Left lobe of liver (tissue), 2 donors: ENCODE results near the gene ARNT2. TPM values are rescaled to one million over a fixed set of nuclear protein-coding genes. Genes with fewer than 3 reads are reported as not detected.
"Not testable (repeated sequence)": the region's sequence is repeated elsewhere in the genome, so short reads cannot be mapped to it uniquely, and the experiment has no call there.

Source experiments
- ATAC-seq: fragments of 200-7000 bp; cut with Tn5 transposase; one replicate; pipeline ENCODE4 v1.9.1; 2020; ENCODE audit warnings: mild to moderate bottlenecking, moderate library complexity
- DNase-seq: peaks from one replicate; pipeline ENCODE4 v3.0.0-alpha.2; 2020; ENCODE audit warnings: low spot score
- total RNA-seq: library from RNA; stranded (reverse); gene quantifications from one replicate; pipeline ENCODE4 v1.2.1, GENCODE V29; 2021
- donor health status: DM: no; HTN: no; CAD: no; lungs with moderate emphysema.
- donor health status: DM: no; HTN: yes; CAD: no.

The ARNT2 gene
- total RNA-seq, 1 donor from 2014 or later, result 0.45 TPM

DNA sequence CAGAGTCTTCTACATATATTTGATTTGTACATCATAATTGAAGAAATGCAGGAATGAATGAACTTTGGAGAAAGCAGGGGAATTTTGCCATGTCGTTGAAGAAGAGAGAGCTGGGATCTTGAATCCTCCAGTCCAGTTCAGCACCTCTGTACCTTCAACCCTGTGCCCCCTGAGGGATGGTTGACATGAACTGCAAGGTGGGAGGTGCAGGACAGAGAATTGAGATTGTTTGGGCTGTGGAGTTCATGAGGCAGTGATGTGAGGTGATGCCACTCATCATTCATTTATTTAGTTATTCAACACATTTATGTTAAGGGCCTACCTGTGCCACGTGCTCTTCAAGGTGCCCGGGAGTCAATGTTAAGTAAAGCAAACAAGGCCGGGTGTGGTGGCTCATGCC is 104.6 kb downstream of the ARNT2 start:
- DNase-seq (no peak), ATAC-seq (no peak)

DNA sequence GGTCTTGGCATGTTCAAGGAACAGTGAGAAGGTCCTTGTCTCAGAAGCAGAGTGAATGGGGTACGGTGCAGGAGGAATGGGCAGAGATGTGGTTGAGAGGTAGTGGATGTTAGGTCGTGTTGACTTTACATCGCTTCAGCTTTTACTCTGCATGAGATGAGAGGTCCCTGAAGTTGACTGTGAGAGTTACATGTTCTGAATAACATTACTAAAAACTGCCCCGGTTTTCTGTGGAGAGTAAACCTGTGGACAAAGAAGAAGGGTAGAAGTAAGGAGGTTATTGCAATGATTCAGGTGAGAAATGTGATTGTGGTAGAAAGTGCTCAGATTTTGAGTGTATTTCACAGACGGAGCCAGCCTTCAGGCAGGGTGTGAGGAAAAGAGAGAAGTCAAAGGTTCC is 105.6 kb downstream of the ARNT2 start:
- DNase-seq, result no peak
- no peak for ATAC-seq

DNA sequence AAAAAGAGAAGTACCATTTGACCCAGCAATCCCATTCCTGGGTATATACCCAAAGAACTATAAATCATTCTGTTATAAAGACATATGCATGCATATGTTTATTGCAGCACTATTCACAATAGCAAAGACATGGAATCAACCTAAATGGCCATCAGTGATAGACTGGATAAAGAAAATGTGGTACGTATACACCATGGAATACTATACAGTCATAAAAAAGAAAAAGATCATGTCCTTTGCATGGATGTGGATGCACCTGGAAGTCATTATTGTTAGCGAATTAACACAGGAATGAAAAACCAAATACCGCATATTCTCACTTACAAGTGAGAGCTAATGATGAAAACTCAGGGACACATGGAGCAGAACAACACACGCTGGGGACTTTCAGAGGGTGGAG is 106.8 kb downstream of the ARNT2 start:
- ATAC-seq, DNase-seq: not testable (repeated sequence)

DNA sequence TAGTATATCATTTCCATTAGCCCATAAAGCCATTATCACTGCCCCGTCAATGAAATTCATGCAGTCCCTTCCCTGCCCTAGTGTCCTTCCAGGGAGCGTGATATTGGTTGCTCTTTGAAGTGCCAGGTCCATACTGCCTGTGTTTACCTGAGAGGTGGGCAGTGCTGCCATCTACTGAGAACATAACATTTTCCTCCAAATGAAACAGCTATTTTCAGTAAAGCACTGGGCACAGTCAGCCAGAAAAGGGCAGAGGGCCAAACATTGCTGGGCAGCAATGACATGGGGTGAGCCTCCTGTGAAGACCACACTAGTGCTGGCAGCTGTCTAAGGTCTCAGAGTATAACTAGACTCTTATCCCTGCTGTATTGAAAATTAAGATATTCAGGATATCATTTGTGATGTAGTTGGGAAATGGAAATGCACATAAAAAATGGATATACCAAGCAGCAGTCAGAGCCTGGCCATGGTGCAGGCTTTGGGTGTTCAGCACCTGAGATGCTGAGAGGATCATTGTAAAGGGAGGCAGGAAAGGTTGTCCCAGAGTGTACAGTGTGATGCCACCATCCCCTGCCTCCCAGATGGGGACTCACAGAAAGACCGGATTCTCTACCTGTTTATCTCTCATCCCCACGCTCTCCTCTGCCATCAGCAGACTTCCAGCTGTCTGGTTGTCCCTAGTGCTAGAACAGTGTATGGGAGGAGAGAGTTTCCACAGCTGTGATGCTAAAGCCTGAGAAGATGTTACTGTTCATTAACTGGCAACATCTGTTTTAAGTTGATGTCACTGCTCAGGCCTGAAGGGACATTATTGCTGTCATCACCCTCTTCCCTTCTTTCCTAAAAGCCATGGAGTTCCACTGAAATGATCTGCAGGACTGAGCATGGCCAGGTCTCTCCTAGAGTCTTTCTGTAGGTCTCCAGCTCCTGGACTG is 108.8 kb downstream of the ARNT2 start:
- no peak for DNase-seq
- ATAC-seq, result peak; percentile 72

DNA sequence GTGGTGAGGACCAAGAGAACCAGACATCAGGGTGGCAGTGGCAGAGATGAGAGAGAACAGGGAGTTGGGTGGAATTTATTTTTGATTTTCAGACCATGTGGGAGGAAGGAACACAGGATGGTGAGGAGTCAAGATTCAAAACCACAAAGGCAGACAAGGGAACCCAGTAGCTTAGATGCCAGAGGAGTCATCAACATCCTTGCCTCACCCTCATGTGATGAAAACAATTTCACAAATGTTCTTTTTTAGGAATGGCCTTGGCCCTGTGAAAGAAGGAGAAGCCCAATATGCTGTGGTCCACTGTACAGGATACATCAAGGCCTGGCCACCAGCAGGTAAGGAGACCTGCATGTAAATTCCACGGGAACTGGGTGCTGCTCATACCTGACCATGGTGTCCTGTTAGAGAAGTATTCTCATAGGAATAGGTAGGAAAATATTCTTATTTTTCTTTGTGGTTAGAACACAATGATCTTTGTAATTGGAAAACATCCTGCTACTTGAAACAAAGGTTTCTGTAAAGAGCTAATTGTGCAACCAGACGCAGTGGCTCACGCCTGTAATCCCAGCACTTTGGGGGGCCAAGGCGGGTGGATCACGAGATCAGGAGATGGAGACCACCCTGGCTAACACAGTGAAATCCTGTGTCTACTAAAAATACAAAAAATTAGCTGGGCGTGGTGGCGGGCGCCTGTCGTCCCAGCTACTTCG is 110.0 kb downstream of the ARNT2 start:
- no peak for ATAC-seq
- DNase-seq, result no peak

DNA sequence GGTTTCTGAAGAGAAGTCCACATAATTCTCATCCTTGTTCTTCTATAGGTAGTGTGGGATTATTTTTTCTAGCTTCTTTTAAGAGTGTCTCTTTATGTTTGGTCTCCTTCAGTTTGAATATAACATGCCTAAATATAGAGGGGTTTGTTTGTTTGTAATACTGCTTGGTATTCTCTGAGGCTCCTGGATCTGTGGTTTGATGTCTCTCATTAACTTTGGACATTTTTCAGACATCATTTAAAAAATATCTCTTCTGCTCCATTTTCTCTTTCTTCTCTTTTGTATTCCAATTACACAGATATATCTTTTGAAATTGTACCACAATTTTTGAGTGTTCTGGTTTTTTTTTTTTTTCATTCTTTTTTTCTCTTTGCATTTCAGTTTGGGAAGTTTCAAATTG is 113.1 kb downstream of the ARNT2 start:
- ATAC-seq, result no peak
- no peak for DNase-seq

DNA sequence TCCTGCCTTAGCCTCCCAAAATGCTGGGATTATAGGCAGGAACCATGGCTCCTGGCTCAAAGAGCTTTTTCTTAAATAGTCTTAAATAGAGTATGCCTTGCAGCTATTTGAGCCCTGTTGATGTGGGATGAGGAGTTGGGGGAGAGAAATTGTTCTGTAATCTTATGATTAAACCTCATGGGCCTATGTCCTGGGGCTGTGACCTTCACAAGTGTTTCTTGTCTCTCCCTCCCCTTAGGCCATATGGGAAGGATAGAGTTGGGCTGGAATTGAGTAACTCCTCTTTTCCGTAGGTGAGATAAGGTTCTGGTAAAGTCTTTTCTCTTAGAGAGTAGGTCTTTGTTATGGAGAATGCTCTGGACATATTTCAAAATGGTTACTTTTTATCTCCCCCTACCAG is 114.3 kb downstream of the ARNT2 start:
- no peak for ATAC-seq

DNA sequence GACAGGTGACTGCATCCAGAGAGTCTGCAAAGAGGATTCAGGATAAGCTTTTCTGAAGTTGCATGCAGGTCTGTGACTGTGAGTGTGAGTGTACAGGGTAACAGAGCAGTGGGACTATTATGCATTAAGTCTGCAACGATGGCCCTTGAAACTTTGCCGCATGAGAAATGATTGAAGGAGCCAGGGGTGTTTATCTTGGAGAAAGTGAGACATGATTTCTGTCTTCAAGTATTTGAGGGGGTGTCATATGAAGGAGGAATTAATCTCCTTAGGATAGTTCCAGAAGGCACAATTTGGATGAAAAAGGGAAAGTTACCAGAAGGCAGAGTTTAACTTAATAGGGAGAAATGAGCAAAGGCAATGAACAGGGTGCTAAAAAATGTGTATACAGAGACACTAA is 119.6 kb downstream of the ARNT2 start:
- ATAC-seq (no peak), DNase-seq (no peak)

More for the DNA sequence above, 114.3 kb downstream of the ARNT2 start:
- no peak for DNase-seq

DNA sequence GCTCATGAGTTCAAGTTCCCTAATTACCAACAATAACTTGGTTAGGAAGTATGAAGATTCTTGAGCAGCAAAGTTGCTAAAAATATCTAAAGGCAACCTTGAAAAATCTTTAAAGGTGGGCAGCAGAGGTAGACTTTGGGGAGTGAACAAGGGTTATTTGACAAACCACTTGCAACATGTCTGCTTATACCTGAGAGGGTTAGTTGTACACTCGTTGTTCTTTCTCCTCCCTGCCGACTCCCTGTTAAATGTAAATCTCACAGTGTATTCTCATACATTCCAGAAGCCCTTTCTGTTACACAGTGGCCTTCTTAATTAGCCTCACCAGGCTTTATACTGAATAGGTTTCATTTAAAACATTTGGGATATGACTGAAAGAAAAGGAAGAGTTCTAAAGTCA is 121.7 kb downstream of the ARNT2 start:
- DNase-seq (no peak), ATAC-seq (no peak)

DNA sequence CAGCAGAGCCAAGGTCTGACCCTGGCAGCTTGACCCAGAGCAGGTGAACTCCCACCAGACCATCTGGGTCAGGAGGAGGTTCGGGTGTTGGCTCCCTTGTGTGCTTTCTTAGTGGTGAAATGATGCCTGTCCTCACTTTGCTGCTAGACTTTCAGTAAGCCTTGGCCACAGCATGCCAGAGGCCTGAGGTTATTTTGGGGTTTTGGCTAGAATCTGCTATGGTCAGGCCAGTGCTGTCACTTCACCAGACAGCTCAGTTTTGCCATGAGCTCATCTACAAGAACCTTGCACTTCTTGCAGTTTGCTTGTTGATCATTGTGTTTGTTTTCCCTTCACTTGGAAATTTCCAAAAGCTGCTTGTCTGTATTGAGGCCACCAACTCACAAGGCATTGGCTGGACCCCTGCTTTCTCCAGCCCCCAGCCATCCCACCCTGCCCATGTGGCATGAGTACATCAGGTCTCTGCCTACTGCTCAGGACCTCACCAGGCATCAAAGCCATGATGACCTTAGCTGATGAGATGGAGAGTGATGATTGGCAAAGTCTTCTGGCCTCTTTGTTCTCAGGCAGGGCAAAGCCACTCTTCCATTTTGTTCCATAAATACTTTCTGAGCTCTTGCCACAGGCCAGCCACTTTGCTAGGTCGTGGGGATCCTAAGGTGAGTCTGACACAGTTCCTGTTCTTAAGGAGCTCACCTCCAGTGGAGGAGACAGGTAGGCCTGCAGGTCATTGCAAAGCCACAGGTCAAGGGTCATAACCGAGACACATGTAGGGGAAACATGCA is 122.6 kb downstream of the ARNT2 start:
- ATAC-seq, result no peak
- DNase-seq, result no peak

DNA sequence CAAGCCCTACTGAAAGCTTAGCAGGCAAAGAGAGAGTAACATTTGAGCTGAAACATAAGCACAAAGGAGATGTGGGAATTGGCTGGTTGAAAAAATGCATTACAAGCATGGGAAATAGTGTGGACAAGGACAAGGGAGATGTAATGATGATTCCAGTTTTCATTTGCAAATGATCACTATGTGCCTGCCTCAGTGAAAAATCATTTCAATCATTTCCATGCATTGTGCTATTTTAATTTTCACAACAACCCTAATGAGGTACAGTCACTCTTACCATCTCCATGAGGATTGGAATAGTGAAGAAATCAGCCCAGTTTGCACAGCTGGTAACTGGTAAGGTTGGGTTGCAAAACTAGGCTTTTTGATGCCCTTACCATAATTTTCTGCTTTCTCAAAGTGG is 123.2 kb downstream of the ARNT2 start:
- DNase-seq (no peak), ATAC-seq (no peak)

DNA sequence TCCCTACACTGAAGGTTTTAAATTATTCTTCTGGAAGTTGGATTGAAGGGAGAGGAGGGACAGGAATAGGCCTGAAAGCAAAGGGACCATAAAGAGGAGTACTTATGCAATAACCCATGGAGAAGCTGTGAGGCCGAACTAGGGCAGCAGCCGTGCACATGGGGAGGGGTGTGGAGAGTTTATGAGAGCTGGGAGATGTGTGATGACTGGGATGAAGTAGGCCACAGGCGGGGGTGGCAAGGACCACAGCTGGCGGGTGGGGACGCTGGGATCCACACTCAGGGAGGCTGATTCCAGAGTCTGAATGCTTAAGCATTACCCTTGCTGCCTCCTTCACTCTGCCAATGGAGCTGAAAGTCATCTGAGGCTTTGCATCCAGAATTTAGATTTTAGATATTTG is 123.8 kb downstream of the ARNT2 start:
- ATAC-seq, result no peak
- no peak for DNase-seq

DNA sequence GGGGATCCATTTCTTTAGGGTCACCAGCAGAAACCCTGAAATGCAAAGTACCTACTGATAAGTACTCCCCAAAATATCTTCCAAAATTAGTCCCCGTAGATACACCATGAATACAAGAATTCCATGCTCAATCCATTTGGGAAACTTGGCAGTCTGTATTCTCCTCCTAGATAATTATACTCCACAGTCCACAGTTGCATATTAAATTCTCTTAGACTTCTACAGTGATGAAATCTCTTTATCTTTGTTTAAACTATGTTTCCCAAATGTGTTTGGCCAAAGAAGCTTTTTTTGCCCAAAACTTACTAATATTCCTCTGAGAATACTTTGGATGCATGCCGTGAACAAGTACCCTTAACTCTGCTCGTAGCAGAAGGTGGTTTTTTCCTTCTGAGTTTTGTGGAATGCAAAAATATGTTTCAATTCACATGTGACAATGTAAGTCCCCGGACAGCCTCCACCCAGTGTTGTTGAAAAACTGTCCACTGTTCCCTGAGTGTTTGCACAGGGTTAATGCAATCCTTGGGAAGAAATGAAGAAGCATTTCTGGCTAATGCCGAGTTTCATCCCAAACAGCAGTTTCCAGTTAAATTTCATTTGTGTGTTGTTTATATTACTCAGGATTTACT is 126.7 kb downstream of the ARNT2 start:
- DNase-seq (no peak), ATAC-seq (no peak)

DNA sequence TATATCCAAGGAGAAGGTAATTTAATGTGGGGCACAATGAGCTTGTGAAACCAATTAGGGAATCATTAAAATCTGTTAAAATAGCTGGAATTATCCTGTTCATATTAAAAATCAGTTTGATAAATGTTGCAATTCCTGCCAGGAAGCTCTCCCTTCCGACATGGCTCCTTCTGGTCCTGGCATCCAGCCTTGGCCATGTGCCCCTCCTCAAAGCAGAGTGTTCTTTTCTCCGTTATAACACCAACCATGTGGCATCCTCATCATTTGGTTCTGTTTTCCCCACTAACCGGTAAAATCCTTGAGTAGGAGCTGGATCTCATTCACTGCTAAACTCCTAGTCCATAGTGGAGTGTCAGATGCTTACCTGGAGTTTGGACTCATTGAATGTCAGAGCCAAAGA is 127.2 kb downstream of the ARNT2 start:
- ATAC-seq, result no peak
- no peak for DNase-seq

DNA sequence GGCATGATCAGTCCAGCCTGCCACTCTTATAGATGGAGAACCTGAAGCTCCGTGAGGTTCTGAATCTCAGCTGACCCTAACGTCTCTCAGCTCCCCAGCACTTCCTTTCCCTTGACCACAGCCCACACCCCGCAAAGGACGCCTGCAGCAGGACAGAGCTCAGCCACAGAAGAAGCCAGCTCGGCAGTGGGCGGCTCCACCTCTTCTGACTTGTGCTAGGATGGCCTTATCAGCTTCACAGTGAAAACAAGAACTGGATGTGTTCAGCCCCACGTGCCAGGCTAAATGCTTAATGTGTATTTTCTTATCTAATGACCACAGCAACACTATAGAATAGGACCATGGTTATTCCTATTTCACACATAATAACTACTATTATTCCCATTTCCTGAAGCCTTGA is 127.6 kb downstream of the ARNT2 start:
- no peak for DNase-seq

DNA sequence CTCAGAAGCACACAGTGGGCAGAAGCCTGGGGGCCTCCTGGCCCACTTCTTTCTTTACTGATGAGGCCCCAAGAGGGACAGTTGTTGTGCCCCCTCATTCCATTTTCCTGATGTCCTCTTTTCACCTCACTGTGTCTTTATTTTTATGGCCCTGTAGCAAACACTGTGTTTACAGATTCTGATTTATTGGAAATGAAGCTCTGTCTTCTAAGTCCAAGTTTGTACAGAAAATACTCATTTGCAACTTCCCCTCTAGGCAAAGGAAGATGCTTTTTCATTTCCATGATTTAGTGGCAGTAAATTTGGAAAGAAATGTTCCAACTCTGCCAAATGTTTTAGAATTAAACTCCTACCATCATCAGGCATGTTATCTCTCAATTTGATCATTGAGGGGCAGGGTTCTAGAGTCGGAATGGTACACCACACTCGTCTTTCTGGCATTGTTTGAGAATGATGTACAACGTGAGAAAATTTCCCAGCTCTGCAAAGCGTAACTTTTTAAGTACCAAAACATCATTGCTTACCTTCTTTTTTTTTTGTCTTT is 129.7 kb downstream of the ARNT2 start:
- ATAC-seq, result no peak
- no peak for DNase-seq

More for the DNA sequence above, 127.6 kb downstream of the ARNT2 start:
- no peak for ATAC-seq

DNA sequence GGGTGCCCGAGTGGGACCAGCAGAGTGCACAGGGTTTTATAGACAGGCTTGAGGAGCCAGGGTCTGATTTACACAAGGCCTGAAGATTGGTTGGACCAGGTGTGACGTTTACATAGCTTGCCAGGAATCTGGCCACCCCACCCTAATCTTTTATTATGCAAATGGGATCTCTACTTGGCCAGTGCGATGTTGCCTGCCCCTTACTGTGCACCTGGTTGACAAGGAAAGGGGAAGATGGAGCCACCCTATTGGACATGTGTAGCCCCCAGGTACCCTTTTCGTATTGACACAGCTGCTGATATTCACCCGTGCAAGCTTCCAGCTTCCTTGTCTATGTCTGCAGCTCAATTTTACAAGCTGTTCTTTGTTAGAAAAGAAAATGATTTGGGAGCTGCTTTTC is 132.0 kb downstream of the ARNT2 start:
- ATAC-seq (no peak), DNase-seq (no peak)

DNA sequence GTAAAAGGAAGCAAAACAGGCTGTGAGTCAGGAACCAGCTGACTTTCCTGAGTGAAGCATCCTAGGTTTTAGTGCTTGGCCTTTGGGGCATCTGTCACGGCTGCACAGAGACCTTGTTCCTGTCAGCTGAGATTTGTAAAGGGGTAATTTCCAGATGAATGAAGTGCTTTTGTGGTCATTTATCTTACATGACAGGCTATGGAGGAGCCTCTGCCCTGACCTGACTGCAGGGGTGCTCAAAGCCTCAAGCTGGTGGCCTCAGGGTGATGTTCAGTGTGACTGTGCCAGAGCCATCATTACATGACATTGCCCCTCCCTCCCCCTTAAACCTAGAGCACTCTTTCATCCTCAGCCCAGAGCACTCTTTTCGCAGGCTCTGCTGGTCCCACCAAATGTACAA is 132.5 kb downstream of the ARNT2 start:
- no peak for ATAC-seq
- DNase-seq, result no peak

DNA sequence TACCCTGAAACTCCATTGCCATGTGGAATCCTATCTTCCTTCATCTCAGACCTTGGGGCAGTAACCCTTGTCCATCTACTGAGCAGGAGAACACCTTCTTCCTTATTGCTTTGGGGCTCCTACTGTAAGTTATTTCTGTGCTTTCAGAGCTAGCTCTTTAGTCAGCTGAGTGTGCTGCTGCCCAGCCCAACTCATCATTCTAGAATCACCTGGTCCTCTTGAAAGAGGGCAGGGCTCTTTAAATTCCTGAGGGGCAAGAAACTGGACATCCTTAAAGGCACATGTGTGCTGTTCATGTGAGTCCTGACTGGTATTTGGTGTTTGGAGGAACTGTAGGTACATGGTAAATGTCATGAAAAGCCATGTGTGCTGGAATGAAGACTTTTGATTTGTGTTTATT is 140.9 kb downstream of the ARNT2 start:
- DNase-seq, result no peak

DNA sequence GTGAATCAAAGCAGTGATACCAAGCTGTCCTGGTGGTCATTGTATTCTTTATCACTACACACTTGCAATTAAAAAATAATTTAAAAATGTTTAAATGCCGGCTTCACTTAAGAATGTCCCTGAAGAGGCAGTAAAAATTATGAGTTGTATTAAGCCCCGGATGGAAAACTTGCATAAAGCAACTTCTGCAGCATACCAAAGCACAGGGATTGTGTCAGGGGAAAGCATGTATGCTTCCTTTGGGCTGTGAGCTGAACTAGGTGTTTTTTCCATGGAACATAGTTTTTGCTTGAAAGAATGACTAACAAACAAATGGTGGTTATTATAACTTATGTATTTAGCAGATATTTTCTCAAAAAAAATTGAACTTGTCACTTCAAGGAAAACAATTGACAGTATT is 143.1 kb downstream of the ARNT2 start:
- ATAC-seq, result no peak
- DNase-seq, result no peak

More for the DNA sequence above, 140.9 kb downstream of the ARNT2 start:
- ATAC-seq, result no peak

DNA sequence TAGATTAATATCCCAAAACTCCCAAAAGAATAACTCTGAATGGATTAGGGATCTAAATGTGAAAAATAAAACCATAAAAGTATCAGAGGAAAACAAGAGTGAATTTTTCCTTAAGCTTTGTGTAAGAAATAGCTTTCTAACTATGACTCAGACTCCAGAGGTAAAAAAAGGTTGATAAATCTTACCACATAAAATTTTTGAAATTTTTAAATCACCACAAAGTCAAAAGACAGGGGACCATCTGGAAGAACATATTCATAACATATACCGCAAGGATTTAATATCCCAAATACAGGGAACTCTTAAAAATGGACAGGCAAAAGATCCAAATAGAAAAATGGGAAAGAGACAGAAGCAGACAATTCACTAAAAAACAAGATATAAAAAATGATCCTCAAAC is 145.0 kb downstream of the ARNT2 start:
- DNase-seq (no peak), ATAC-seq (no peak)
